Activated T-cell treated with anti-CD3 and anti-CD28 coated beads for 4 hours (primary cell): ENCODE measurements around the gene IMMT.

Experiments
- DNase-seq: peaks from one replicate; pipeline ENCODE4 v3.0.0-alpha.2; 2020

The IMMT gene

DNA sequence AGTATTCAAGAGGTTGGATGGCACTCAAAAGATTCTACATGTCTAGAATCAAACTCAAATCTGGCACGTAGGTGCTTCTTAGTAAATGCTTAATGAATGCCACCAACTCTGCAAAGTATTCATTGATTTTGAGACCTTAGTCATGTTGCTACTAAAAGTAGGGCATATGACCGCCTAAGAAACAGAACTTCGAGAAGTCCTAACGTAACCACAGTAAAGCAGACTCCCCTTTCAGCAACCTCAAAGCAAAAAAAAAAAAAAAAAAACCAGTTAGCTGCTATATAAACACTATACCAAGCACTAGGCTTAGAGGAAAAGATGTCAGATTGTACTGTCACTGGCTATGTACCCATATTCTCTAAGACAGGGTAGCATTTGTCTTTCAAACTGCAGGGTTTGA, 55.3 kb downstream of the IMMT start:
- no peak for DNase-seq

DNA sequence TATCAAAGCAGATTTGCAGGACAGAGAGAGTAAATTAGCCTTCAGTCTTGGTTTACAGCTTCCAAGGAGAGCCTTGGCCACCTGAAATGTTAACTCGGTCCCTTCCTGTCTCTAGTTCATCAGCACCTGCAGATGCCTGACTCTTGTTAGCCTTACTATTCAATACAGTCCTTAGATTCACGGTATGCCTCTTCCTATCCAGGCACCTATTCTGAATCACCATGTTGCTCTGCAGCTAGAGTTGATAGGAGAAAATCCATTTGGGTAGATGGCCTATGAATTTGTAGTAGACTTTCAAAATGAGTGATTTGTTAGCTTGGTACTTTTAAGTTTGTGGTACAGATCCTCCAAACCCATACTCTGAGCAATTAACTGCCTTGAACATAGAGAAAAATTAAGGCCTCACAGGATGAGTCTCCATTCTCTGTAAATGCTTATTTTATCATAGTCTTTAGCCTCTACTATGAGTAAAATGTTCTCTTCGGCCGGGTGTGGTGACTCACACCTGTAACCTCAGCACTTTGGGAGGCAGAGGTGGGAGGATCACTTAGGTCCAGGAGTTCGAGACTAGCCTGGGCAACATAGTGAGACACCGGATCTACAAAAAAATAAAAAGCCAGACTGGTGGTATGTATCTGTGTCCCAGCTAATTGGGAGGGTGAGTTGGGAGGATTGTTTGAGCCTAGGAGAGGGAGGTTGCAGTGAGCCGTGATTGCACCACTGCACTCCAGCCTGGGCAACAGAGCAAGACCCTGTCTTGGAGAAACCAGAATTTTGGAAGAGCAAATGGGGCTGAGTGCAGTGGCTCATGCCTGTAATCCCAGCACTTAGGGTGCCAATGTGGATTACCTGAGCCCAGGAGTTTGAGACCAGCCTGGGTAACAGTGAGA, 56.3 kb downstream of the IMMT start:
- DNase-seq: no peak

DNA sequence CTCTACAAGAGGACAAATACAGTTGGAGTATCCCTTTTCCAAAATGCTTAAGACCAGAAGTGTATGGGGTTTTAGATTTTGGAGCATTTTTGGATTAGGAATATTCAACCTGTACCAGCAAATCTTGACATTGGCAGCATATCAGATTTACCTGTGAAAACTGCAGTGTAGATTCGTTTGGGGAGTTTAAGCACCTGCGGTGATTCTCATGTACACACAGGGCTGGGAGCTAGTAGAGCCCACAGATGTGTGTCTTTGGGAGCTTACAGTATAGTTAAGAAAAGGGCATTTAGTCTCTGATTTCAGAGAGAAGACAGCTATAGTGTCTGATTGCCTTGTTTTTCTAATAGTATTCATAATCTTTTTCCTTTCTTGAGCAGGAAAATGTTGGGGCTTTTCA, 59.1 kb downstream of the IMMT start:
- no peak for DNase-seq

DNA sequence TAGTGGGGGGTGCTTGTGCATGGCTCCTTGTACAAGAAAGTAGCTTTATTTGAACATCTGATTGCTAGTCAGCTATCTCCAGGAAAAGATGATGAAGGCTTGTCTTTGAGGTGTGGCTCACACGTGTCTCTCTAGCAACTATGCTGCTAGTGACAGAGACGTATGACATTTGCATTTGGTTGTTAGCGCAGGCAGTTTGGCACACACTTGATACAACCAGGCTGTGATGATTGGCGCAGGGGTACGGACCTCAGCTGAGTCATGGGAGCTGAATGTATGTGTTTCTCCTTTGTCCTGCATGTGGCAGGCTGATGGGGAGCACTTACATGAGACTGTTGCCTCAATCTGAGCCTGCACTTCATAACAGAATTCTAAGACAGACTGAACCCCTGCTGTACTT, 59.6 kb downstream of the IMMT start:
- no peak for DNase-seq

DNA sequence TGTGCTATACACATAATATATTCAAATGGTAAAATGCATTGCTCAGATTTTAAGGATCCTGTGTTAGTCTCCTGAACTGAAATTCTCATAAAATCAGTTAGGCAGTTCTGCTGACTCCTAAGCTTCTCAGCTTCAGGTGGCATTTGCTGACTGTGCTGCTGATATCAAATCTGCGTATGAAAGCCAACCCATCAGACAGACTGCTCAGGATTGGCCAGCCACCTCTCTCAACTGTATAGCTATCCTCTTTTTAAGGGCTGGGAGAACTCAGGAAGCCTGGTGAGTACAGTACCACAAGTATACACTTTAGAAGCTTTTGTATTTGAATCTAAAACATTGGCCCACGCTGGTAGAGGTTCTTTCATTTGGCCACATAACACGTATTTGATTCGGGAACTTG, 60.6 kb downstream of the IMMT start:
- DNase-seq: no peak

DNA sequence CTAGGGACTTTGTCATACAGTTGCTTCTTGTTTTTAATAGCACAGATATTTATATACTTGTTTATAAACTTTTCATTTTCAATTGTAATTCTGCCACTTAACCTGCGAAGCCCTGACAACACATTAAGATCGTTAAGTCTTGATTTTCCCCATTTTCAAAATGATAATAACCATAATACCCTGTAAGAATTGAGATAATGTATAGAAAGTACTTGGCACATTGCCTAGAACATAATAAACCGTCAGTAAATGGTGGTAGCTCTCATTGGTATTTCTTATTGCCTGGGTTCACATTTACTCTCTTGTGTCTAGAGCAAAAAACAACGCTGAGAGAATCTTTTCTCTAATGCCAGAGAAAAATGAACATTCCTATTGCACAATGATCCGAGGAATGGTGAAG, 70.6 kb downstream of the IMMT start:
- DNase-seq: no peak

DNA sequence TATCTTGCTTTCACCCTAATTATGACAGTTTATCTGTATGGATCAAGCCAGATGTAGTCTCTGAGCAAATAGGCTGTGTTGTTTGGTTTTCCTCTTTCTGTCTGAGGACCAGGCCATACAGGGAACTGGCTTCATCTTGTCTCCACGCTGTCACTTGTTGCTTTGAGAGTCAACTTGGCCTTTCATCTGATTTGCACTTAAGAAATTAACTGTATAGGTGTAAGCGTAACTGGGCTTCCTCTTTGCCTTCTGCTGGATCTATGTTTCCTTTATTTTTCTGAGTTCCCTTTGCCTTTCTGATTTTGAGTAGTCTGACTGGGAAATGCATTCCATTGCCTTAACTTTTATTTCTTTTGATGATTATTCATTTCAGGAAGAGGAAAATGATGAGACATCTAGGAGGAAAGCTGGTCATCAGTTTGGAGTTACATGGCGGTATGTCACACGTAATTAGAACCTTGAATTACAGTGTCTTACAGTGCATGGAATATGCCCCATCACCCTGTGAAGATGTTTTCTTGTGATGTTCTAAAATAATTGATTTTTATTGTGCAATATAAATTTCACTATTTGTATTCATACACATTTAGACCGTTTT, 71.8 kb downstream of the IMMT start:
- no peak for DNase-seq

DNA sequence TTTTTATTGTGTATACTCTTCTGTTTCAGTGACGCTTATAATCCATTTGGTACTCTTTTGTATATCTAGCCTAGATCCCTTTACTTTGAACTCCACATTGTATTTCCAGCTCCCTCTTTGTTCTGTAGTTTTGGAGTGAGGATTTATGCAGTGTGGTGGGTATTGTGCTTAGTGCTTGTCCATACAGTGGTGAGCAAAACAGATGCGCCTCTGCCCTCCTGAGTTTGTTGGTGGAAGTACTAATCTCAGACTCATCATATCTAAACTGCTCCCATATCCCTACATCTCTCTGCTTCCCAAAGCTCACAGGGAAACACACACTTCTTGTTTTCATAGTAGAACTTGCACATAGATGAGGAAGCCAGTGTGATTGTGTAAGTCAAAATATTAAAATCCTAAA, 77.1 kb downstream of the IMMT start:
- no peak for DNase-seq

DNA sequence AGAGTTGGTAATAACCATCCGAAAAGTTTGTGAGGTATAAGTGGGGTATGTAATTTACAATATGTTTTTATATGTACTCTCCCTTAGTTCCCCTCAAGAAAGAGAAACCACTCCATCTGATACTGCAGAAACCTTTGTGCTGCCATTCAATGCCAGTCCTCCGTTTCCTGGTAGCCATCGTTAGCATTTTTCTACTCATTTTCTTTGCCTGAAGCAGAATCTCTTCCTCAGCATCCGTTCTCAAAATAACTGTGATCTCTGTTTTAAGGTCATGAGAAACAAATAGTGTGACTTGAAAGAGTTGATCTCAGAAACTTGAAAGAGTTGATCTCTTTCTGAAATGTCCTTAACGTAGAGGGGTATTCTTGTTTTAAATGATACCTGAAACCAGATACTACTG, 88.2 kb downstream of the IMMT start:
- no peak for DNase-seq

DNA sequence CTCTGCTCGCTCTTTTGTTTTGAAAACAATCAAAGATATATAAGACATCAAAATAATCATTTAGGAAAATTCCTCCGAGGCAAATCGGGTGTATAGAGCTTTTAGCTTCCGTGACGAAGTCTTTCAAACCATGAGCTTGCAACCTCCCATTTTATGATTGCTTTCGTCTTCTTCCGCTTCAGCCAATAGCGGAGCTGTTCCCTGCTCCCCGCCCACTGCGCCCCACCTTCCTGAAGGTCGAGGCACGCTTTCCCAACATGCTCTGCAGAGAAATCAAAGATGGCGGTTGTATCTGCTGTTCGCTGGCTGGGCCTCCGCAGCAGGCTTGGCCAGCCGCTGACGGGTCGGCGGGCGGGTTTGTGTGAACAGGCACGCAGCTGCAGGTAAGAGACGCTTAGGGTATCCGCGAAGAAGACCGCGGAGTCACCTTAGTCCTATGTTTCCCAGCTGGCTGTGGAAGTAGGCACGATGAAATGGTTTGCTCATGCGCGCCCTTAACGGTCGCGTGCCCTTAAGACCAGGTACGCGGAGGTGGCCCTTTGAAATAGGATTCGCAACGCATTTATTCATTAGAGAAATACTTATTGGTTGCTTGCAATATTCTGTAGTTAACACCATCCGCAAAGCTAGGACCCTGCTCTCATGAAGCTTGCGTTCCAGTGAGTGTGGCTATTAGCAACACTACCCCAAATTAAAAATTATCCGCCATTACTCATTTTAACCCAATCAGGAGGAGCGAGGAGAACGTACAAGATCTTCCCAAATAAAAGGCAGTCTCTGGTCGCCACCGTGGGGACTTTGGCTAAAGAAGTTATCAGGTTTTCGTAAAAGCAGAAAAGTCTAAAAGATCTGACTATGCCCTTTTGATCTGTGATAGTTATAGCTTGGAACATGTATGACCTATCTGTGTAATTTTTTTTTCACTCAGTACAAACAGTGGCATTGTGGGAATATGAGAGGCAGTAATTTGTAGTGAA, 89.0 kb downstream of the IMMT start, which contains the start of gene PTCD3:
Gene PTCD3 (plus strand): TSS at position 267 of the 977 bp plus-strand sequence. CDS start 13 bp downstream, at position 280.
- DNase-seq: peak; percentile 92

DNA sequence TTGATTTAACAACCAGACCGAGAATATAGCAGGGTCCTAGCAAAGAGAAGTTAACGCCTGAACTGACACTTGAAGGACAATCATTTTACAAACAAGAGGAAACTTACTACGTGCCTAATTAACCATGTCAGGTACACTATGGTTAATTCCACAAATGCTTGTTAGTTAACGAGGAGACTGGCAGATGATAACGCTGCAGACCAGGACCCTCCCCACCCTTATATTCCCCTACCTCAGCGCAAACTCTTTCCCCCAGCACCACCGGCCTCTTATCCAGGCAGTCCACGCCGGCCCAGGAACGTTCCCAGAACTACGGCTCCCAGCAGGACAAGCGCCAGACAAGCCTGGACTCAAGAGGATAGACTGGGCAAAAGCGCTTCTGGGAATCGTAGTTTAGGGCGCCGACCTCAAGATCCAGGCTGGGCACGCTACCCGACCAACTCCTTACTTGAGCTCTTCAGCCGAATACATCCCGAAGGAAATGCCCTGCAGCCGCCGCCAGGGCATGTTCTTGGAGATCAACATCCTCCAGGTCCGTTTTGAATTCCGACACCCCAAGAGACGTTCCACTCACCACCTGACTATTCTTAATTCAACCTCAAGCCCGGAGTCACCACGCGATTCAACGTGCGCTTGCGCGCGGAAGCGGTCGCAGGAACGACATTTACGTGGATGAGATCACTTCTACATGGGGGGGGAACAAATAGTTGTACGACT, 89.9 kb downstream of the IMMT start, which contains the start of gene POLR1A:
Gene POLR1A (minus strand): TSS at position 635 of the 717 bp plus-strand sequence. CDS start 110 bp downstream, at position 525.
- peak; percentile 70 for DNase-seq

DNA sequence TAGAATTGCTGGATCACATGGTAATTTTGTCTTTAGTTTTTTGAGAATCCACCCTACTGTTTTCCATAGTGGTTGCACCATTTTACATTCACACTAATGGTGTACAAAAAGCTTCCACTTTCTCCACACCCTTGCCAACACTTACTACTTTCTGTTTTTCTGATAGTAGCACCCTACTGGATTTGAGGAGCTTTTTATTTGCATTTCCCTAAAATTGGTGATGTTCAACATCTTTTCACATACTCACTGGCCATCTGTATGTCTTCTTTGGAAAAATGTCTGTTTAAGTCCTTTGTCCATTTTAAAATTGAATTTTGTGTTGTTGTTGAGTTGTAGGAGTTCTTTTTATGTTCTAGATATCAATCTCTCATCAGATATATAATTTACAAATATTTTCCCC, 93.1 kb downstream of the IMMT start:
- DNase-seq: no peak

DNA sequence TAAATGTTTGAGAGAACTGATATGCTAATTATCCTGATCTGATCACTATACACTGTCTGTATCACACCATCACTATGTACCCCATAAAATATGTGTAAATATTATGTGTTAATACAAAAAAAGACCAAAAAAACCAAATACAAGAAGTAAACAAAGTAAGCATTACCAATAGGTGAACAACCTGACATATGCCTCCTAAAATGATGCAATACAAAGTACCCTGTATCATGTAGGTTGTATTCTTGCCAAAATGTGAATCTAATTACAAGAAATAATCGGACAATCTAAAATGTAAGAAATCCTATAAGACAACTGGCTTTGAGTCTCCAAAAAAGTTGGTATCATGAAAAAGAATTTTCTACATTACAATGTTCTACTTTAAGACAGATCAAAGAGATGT, 97.3 kb downstream of the IMMT start:
- DNase-seq: no peak

DNA sequence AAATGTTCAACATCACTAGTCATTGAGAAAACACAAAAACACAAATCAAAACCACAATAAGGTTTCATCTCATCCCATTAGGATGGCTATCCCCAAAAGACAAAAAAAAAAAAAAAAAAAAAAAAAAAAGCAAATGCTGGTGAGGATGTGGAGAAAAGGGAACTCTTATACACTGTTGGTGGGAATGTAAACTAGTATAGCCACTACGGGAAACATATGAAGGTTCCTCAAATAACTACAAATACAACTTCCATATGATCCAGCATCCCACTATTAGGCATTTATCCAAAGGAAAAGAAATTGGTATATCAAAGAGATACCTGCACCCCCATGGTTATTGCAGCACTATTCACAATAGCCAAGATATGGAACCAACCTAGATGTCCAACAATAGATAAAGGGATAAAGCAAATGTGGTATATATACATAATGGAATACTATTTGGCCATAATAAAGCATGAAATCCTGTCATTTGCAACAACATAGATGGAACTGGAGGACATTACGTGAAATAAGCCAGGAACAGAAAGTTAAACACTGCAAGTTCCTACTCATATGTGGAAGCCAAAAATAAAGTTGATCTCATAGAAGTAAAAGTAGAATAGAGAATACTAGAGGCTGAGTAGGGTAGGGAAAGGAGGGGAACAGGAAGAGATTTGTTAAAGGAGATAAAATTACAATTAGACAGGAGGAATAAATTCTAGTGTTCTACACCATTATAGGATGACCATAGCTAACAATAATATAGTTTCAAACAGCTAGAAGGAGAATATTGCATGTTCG, 98.0 kb downstream of the IMMT start:
- no peak for DNase-seq

DNA sequence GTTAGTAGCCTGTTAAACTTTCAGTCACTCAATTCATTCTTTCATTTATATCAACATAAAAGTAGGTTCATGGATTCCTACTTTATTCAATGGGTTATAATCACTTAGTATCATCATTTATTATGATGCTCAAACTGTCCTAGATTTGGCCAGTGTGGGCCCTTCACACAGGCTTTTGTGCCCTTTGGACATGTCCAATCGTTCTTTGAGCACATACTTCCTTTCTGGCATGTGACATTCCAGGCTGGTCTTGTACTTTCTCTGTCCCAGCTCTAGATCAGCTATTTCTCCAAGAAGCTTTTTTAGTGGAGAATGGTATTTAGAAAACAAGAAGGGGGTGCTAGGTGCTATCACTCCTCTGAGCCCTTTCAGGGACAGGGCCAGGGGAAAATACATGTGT, 101.0 kb downstream of the IMMT start:
- no peak for DNase-seq
